ENCODE data around the gene CFAP298. TPM values are rescaled to one million over a fixed set of nuclear protein-coding genes. Genes with fewer than 3 reads are reported as not detected.

CFAP298 gene
- total RNA-seq, 1 donor from 2014 or later: 22.6 TPM

Other genes starting within 250 kb of the CFAP298 start
- gene URB1, start 219.4 kb downstream of the CFAP298 start, total RNA-seq: 11.9 TPM
- gene EVA1C, start 199.7 kb downstream of the CFAP298 start, total RNA-seq: 13.6 TPM
- 2.9 TPM for gene TCP10L, start 26.9 kb downstream of the CFAP298 start, total RNA-seq
- gene SYNJ1, start 115.6 kb upstream of the CFAP298 start, total RNA-seq: 11.4 TPM
- 16.1 TPM for gene PAXBP1, start 159.4 kb upstream of the CFAP298 start, total RNA-seq

Data from left ventricle myocardium superior (tissue), 1 donor.